GM13977 (cell line): ENCODE data around the gene FAM200B.
A peak's percentile ranks its signal among the peaks of the same experiment; 100 is the strongest.

Experiments
- DNase-seq: peaks from one replicate; pipeline ENCODE4 v3.0.0; 2012; ENCODE audit warnings: low spot score
- in situ Hi-C: fragments of 300-500 bp; cut with MboI; formaldehyde crosslinking; loops from one replicate; pipeline ENCODE4 v1.12.0; 2022; ENCODE audit warnings: low sequenced_read_pairs, low pct_unique_long_range_greater_than_20kb, mixed read lengths, inconsistent platforms; ENCODE audit not compliant: unreplicated experiment
- TF ChIP-seq, protein P1 (sequence below): IDR thresholded peaks from 2 replicates; pipeline ENCODE4 v1.5.1; 2012; ENCODE audit warnings: mild to moderate bottlenecking, control low read depth; ENCODE audit not compliant: insufficient read depth; ENCODE audit errors: extremely low read depth, missing control alignments

Gene FAM200B

DNA sequence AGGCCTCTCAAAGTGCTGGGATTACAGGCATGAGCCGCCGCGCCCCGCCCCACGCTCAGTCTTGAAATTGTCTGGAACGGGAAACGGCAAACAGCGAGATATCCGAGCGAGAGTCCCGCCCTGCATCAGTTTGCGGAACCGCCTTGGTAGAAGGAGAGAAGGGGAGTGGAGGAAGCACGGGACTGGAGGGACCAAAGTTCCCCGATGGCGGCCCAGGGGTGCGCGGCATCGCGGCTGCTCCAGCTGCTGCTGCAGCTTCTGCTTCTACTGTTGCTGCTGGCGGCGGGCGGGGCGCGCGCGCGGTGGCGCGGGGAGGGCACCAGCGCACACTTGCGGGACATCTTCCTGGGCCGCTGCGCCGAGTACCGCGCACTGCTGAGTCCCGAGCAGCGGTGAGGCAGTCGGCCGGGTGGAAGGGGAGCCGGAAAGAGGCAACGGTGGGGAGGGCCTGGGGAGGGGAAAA lies 21.3 kb downstream of the FAM200B start, which contains the start of gene BST1:
Gene BST1 (plus strand): TSS at position 125 of the 463 bp plus-strand sequence. CDS start 80 bp downstream, at position 205.
- peak; percentile 59 for DNase-seq
- TF ChIP-seq, protein P1, sequence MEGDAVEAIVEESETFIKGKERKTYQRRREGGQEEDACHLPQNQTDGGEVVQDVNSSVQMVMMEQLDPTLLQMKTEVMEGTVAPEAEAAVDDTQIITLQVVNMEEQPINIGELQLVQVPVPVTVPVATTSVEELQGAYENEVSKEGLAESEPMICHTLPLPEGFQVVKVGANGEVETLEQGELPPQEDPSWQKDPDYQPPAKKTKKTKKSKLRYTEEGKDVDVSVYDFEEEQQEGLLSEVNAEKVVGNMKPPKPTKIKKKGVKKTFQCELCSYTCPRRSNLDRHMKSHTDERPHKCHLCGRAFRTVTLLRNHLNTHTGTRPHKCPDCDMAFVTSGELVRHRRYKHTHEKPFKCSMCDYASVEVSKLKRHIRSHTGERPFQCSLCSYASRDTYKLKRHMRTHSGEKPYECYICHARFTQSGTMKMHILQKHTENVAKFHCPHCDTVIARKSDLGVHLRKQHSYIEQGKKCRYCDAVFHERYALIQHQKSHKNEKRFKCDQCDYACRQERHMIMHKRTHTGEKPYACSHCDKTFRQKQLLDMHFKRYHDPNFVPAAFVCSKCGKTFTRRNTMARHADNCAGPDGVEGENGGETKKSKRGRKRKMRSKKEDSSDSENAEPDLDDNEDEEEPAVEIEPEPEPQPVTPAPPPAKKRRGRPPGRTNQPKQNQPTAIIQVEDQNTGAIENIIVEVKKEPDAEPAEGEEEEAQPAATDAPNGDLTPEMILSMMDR: no peak
- in situ Hi-C loops: no loop called here

DNA sequence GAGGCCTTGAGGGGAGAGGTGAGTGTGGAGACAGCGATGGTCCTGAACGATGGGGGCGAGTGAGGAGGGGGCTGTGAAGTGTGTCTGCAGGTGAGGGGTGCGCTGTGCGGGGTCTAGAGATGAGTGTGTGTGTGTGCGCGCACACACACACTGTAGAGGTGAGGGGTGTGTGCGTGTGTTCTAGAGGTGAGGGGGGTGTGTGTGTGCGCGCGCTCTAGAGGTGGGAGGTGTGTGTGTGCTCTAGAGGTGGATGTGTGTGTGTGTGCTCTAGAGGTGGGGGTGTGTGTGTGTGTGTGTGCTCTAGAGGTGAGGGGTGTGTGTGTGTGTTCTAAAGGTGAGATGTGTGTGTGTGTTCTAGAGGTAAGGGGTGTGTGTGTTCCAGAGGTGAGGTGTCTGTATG lies 21.8 kb downstream of the FAM200B start:
- in situ Hi-C loops: no loop called here
- TF ChIP-seq, protein P1: no peak
- no peak for DNase-seq

DNA sequence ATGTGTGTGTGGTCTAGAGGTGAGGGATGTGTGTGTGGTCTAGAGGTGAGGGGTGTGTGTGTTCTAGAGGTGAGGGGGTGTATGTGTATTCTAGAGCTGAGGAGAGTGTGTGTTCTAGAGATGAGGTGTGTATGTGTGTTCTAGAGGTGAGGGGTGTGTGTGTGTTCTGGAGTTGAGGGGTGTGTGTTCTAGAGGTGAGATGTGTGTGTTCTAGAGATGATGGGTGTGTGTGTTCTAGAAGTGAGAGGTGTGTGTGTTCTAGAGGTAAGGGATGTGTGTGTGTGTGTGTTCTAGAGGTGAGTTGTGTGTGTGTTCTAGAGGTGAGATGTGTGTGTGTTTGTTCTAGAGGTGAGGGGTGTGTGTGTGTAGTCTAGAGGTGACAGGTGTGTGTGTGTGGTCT lies 22.5 kb downstream of the FAM200B start:
- in situ Hi-C loops: no loop called here
- no peak for DNase-seq
- TF ChIP-seq, protein P1: no peak

DNA sequence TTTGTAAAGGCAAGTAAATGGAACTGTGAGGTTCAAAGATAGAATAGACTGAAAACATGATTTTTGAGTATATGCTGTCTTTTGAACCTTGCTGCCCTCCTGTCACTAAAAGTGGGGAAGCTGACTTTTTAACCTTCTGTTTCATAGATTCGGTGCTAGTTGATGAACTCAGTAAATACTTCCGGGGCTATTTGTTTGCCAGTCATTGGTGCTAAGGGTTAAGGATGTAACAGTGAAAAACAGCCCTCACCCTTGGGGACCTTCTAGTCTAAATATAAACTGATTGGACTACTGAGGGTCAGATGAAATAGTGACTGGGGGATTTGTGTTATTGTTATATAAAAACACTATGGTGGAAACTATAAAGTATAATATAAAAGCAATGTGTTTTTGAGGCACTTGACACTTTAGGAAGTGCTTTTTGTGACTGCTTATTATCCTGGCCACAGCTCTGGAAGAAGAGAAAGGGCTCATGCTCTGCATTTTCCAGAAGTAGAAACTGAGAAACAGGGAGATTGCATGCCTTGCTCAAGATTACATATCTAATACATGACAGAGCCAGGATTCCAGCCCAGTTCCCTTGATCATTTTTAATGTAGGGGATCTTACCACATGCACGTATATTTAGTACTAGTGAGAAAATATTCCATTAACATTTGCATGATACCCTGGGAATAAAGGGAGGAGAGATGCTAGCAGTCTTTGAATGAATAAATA lies 25.2 kb downstream of the FAM200B start:
- DNase-seq: no peak
- TF ChIP-seq, protein P1: no peak
- in situ Hi-C loops: no loop called here

DNA sequence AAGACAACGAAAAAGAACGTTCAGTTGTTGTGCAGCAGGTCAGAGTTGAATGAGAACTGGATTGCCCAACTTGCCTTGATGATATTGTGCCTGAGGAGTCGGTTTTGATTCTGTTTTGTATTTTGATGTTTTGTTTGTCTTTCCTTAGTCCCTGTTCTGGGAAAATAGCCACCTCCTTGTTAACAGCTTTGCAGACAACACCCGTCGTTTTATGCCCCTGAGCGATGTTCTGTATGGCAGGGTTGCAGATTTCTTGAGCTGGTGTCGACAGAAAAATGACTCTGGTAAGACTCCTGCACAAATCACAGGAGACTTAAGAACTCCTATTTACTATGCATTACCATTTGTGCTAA lies 25.7 kb downstream of the FAM200B start:
- TF ChIP-seq, protein P1: no peak
- in situ Hi-C loops: no loop called here
- no peak for DNase-seq

DNA sequence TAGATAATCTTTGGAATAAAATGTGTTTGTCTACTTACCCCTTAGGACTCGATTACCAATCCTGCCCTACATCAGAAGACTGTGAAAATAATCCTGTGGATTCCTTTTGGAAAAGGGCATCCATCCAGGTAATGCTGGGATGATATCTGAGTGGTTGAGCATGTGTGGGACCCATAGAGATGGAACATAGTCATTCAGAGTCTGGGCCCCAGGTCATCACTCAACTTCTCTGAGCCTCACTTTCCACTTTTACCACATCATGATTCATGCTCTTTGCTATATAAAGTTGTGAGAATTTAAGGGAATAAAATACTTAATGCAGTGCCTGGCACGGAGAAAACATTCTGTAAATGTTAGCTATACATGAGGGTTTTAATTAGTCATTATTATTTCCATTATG lies 30.1 kb downstream of the FAM200B start:
- no peak for DNase-seq
- TF ChIP-seq, protein P1: no peak
- in situ Hi-C loops: no loop called here
